ENCODE data around the gene SLC41A3.

DNA sequence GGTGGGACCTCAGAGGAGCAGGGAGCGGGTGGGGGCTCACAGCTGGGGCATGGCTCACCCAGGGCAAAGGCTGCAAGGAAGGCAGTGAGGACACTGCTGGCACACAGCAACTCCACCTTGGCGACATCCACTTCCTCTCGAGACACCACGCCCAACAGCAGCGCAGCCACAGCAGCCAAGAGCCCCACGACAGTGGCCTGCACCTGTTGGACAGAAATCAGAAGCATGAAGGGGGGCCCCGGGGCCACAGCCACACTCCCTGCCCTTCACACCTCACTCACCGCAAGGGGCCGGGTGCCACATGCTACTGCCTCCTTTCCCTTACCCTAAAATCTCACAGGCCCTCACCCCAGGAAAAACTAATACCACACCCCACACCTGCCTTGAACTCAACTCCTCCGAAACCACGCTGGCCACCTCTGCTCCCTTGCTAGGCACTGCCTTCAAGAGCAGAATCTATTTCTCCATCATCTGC is 57.6 kb downstream of the SLC41A3 start:
- TF ChIP-seq, protein P1, sequence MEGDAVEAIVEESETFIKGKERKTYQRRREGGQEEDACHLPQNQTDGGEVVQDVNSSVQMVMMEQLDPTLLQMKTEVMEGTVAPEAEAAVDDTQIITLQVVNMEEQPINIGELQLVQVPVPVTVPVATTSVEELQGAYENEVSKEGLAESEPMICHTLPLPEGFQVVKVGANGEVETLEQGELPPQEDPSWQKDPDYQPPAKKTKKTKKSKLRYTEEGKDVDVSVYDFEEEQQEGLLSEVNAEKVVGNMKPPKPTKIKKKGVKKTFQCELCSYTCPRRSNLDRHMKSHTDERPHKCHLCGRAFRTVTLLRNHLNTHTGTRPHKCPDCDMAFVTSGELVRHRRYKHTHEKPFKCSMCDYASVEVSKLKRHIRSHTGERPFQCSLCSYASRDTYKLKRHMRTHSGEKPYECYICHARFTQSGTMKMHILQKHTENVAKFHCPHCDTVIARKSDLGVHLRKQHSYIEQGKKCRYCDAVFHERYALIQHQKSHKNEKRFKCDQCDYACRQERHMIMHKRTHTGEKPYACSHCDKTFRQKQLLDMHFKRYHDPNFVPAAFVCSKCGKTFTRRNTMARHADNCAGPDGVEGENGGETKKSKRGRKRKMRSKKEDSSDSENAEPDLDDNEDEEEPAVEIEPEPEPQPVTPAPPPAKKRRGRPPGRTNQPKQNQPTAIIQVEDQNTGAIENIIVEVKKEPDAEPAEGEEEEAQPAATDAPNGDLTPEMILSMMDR (IDR thresholded peaks at IDR 0.05) = no peak
- no peak for TF ChIP-seq POLR2A (IDR thresholded peaks at IDR 0.05)
